ENCODE results near the gene PTAFR.

- no peak for TF ChIP-seq POLR2A (IDR thresholded peaks at IDR 0.05; ENCODE audit: borderline replicate concordance, extremely low read depth, insufficient read depth, insufficient read length)
- TF ChIP-seq CTCF (IDR thresholded peaks at IDR 0.05 in 2 of 3, conservative IDR thresholded peaks at IDR 0.05 in 1 of 3; ENCODE audit: borderline replicate concordance in 1 of 3, insufficient read depth in 1 of 3, low read depth in 2 of 3, low read length in 2 of 3), result no peak
- no peak for TF ChIP-seq EZH2 (IDR thresholded peaks at IDR 0.05)
- TF ChIP-seq ZFX (IDR thresholded peaks at IDR 0.05), result no peak
- no peak for TF ChIP-seq ELF1 (IDR thresholded peaks at IDR 0.05; ENCODE audit: borderline replicate concordance, low read depth)
- TF ChIP-seq ZNF274 (IDR thresholded peaks at IDR 0.05; ENCODE audit: low read depth, low read length), result no peak
These were observed at the start of gene PTAFR for GRCh38 chr1:28176492-28177470.

All from HCT116 (cell line).